ENCODE data around the gene USP24.
A peak's percentile ranks its signal among the peaks of the same experiment; 100 is the strongest.

USP24 gene

GRCh38 chr1:55071477-55071876, 143.7 kb downstream of the USP24 start:
- no peak for FAIRE-seq
- DNase-seq (ENCODE audit: low spot score) = peak; percentile 37

DNA sequence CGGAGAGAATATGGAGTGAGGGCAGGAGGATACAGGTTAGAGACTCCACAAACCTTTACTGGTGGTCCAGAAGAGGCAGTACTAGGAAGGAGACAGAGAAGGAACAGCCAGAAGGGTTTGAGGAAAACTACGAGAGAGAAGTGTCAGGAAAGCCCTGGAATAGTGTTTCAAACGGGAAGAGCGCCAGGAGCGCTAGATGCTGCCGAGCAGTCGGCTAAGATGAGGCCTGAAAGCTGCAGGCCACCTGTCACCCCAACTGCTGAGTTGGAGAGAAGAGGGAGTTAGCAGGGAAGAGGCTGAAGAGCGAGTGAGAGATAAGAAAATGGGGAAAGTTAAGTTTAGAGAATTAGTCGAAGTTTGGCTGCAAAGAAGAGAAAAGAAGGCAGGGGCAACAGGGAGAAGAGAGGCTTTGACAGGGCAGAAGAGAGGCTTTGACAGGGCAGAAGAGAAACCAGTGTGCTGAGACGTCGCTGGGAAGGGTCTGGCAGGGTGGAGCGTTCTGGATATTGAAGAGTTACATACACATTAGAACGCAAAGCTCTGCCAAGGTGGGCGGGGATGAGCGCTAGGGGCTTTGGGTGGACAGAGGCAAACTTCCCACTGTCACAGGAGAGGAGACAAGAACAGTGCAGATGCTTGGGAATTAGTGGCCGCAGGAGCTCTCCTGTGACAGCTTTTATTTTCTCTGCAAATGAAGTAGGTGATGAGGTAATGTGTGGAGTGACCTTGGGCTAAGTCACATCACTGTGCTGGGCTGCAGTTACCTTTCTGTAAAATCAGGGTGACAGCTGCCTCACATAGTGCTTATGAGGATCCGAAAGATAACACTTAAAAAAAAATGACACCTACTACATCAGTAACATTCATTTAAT, 144.6 kb downstream of the USP24 start:
- DNase-seq (ENCODE audit: low spot score) = no peak
- no peak for FAIRE-seq

DNA sequence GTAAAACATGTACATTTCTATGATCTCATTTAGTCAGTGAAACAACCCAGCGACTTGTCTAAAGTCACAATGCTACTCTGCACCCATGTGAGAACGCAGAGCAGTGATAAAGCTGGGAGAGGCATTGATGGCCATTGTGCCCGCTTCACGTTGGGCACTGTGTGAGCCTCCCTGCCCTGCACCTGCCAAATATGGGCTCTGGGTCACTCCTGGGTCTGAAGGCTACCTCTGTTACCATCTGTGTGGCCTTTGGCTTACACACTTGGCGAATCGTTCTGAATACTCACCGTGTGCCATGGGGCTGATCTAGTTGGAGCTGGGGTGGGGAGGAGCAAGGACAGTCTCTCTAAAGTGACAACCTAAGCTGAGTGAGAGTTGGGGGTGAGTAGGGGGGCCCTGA, 145.9 kb downstream of the USP24 start:
- no peak for DNase-seq (ENCODE audit: low spot score)
- FAIRE-seq = no peak

GRCh38 chr1:55068638-55069037, 146.5 kb downstream of the USP24 start:
- FAIRE-seq (no peak), DNase-seq (ENCODE audit: low spot score) (no peak)

GRCh38 chr1:55067914-55068313, 147.2 kb downstream of the USP24 start:
- DNase-seq (ENCODE audit: low spot score) = no peak

GRCh38 chr1:55067022-55067778, 148.0 kb downstream of the USP24 start:
- no peak for FAIRE-seq
- DNase-seq (ENCODE audit: low spot score) = no peak

More at GRCh38 chr1:55067914-55068313, 147.2 kb downstream of the USP24 start:
- no peak for FAIRE-seq

DNA sequence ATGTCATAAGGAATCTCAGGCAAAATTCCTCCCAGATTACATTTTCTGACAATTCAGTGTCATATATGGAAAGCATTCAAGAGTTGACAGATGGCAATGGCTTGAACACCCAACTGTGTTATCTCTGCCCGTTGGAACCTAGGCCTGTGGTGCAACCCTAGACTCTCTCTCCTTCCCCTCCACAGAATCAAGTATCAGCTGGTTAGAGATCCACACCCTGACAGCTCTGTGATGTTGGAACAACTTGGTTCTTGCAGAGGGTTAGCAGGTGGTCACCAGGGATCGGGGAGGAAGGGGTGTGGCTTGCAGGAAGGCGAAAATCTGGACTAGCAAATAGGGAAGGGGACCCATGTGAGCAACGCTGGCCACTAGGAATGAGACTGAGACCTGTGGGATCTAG, 149.5 kb downstream of the USP24 start:
- DNase-seq (ENCODE audit: low spot score) (no peak), FAIRE-seq (no peak)

- FAIRE-seq (no peak), DNase-seq (ENCODE audit: low spot score) (no peak)
These were observed 150.3 kb downstream of the USP24 start for GRCh38 chr1:55064861-55065263.

DNA sequence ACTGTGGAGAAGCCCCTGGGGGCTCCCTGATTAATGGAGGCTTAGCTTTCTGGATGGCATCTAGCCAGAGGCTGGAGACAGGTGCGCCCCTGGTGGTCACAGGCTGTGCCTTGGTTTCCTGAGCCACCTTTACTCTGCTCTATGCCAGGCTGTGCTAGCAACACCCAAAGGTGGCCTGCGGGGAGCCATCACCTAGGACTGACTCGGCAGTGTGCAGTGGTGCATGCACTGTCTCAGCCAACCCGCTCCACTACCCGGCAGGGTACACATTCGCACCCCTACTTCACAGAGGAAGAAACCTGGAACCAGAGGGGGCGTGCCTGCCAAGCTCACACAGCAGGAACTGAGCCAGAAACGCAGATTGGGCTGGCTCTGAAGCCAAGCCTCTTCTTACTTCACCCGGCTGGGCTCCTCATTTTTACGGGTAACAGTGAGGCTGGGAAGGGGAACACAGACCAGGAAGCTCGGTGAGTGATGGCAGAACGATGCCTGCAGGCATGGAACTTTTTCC, 151.0 kb downstream of the USP24 start:
- DNase-seq (ENCODE audit: low spot score) (no peak), FAIRE-seq (no peak)

GRCh38 chr1:55063577-55063942, 151.6 kb downstream of the USP24 start:
- no peak for DNase-seq (ENCODE audit: low spot score)
- no peak for FAIRE-seq

DNA sequence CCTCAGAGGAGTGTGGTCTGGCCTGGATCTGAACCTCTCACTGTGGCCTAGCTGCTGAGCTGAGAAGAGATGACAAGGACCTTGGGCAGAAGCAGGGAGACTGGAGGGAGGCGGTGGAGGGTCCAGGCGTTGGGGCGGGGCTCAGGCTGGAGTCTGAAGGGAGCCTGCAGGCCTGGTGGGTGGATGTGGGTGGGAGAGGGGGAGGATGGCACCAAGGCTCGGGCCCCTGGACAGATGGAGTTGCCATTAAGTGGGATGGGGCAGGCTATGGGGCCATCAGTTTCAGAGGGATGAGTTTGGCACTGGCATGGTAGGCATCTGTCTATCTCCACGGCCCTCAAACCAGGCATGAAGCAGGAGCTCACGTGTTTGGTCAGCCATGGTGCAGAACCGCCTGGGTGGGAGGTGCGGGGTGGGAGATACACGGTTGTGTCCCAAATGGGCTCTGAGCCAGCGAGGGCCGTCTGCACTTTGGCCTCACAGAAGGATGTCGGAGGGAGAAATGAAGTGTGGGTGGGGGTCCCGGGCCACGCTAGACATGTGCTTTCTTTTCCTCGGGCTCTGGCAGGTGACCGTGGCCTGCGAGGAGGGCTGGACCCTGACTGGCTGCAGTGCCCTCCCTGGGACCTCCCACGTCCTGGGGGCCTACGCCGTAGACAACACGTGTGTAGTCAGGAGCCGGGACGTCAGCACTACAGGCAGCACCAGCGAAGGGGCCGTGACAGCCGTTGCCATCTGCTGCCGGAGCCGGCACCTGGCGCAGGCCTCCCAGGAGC, 152.2 kb downstream of the USP24 start:
- no peak for DNase-seq (ENCODE audit: low spot score)
- FAIRE-seq = no peak

DNA sequence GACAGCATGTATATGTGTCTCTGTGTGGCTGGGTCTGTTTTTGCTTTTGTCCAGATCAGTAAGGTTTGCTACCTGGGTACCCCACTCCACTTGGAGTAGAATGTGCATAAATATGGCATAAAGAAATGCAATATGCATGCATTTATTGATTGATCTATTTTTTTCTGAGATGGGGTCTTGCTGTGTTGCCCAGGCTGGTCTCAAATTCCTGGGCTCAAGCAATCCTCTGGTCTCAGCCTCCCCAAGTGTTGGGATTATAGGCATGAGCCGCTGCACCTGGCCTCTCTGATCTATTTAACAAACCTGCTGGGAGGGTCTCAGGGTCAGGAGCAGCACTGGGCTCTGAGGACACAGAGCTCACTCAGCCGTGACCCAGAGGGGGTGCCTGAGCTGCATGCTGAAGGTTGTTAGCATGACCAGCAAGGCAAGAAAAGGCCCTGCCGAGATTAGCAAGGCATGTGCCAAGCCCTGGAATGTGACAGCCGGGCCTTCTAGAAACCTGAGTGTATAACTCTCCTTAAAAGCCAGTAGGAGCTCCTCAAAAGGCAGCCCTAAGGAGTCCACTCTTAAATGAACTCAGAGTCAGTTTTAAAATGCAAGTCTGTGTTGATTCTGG, 153.3 kb downstream of the USP24 start:
- DNase-seq (ENCODE audit: low spot score) (no peak), FAIRE-seq (no peak)

GRCh38 chr1:55061000-55061705, 154.0 kb downstream of the USP24 start:
- FAIRE-seq (no peak), DNase-seq (ENCODE audit: low spot score) (no peak)

DNA sequence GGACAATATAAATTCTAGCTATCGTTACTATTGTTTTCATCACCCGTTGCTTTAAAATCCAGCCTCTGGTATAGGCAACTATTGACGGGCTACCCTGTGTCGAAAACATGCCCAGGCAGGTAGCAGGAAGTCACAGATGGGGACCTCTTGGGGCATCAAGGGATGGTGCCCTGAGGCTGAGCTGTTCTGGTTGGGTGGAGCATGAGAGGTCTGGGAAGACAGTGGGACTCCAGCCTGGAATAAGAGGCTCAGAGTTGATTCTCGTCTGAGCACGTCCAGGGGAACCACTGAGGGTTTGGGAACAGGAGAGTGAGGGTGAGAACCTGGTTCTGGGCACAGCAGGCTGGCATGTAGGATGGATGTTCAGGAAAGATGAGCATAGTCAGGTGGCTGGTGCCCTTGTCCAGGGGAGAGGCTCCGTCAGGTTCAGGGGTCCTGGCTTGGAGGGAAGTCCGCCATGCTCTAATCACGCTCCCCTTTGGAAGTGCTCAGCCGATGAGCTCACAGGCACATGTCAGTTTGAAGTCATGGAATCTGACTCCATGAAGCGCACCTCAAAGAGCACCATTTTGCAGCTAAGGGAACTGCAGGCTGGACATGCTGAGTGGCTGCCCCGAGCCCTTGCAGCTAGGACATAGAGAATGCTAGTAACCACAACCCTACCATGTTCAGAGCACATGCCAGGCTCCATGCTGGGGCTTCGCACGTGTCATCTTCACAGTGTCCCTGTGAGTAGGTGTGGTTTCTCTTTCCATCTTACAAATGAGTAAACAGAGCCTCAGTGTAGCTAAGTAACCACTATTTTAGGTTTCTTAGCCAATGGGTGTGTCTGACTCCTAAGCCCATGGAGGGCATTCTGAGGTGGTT, 154.8 kb downstream of the USP24 start:
- FAIRE-seq = no peak
- no peak for DNase-seq (ENCODE audit: low spot score)

- DNase-seq (ENCODE audit: low spot score) (no peak), FAIRE-seq (no peak)
These were observed 155.6 kb downstream of the USP24 start for GRCh38 chr1:55059302-55060132.

- FAIRE-seq = no peak
- DNase-seq (ENCODE audit: low spot score) = no peak
These were observed 157.2 kb downstream of the USP24 start for GRCh38 chr1:55057956-55058298.

DNA sequence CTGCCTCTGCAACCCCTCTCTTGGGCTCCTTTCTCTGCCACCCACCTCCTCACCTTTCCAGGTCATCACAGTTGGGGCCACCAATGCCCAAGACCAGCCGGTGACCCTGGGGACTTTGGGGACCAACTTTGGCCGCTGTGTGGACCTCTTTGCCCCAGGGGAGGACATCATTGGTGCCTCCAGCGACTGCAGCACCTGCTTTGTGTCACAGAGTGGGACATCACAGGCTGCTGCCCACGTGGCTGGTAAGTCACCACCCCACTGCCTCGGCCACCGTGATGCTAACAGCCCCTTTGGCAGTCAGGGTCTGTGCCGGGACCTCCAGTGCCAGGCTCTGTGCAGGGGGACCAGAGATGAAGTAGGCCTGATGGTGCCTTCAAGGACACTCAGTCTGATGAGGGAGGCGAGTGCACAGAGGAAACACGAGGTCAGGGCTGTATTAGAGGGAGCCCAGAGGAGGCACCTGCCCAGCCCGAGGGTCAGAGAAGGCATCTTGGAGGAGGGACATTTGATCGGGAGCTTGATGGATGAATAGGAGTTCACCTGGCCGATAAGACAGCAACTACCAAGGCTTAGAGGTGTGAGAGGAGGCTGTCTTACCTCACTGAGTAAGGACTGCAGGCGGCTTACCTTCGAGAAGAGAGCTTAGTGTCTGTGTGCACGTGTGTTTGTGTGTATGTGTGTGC, 157.8 kb downstream of the USP24 start:
- FAIRE-seq (no peak), DNase-seq (ENCODE audit: low spot score) (no peak)

DNA sequence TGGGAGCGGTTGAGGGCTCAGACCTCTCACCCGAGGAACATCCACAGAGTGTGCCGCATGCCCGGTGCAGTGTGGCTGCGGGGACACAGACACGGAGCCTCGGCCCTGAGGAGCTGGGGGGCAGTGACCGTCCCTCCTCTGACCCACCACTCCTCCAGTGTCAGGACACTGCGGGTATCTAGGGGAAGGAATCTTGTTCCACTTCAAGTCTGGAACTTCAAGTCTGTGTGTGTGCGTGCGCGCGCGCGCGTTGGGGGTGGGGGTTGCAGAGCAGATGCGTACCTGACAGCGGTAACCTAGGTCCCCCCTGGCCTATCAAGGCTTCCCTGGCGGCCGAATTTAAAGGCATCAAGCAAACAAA, 158.6 kb downstream of the USP24 start:
- DNase-seq (ENCODE audit: low spot score) = no peak
- FAIRE-seq = no peak
